Tibial artery (tissue), 4 donors: ENCODE measurements around the gene OR7G2.
A peak's percentile ranks its signal among the peaks of the same experiment; 100 is the strongest.

Source experiments
- DNase-seq, 2 donors: peaks; one replicate each; pipeline ENCODE4 v3.0.0-alpha.2; 2019
- H3K27ac ChIP-seq, 2 donors: fragments of 200-600 bp; sonication (generic) in 1 of 2; 1 replicate in 1 of 2; 2 replicates in 1 of 2; pipeline ENCODE4 v1.5.1; 2018 to 2019; ENCODE audit warnings: mild to moderate bottlenecking in 1 of 2
- H3K27me3 ChIP-seq, 2 donors: fragments of 200-600 bp; sonication (generic) in 1 of 2; one replicate each; pipeline versions ENCODE4 v1.5.1 to v1.6.0; 2016 to 2019
- H3K36me3 ChIP-seq, 3 donors: fragments of 200-600 bp; sonication (generic) in 2 of 3; one replicate each; pipeline ENCODE4 v1.5.1; 2016 to 2019; ENCODE audit warnings: mild to moderate bottlenecking in 2 of 3
- H3K4me1 ChIP-seq, 4 donors: fragments of 200-600 bp; sonication (generic) in 2 of 4; 1 replicate in 3 of 4; 2 replicates in 1 of 4; pipeline ENCODE4 v1.5.1; 2016 to 2019
- H3K4me3 ChIP-seq, 2 donors: fragments of 200-600 bp; sonication (generic) in 1 of 2; 1 replicate in 1 of 2; 2 replicates in 1 of 2; pipeline ENCODE4 v1.5.1; 2018 to 2019; ENCODE audit warnings: mild to moderate bottlenecking in 2 of 2
- H3K9me3 ChIP-seq, 3 donors: fragments of 200-600 bp; sonication (generic) in 1 of 3; one replicate each; pipeline ENCODE4 v1.5.1; 2016 to 2019
- intact Hi-C: fragments of 100-400 bp; cut with DNase I; formaldehyde crosslinking; loops from one replicate; pipeline ENCODE4 v1.15.0; 2023; ENCODE audit warnings: low total_unique reads
- TF ChIP-seq, protein P1 (sequence below), 2 experiments: fragments of 200-600 bp in 1 of 2; fragments of 450-650 bp in 1 of 2; IDR thresholded peaks; one replicate each; pipeline ENCODE4 v1.5.1; 2017 to 2019; ENCODE audit warnings: antibody characterized with exemption in 2 of 2, mild to moderate bottlenecking in 1 of 2, moderate library complexity in 1 of 2

The OR7G2 gene

DNA sequence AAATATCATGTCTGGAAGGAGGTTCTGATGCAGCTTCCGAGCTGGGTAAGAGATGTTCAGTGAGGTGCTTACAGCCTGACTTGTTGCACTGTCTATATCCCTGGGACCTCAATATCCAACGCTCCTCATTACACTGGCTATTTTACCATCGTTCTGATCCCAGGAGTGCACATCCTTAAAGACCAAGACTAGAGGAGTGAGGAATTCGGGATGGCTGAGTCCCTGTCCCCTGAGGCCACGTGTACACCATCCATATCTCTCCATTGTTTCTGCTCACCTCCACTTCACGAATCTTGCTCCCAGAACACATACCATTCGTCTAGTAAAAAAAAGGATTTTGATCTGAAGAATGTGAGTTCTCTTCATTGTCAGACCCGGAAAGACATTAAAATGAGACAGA lies at the start of gene OR7G2:
TSS of gene OR7G2 (minus strand) at position 101 of the 400 bp plus-strand sequence. CDS start 4,232 bp downstream, outside the sequence.
- Histone ChIP-seq H3K4me1 (no peaks in the 10 kb centered on the region), H3K4me3 (no peak within 1 kb of the TSS), H3K27ac (no peak within 1 kb of the TSS), H3K27me3 (no peaks in the 10 kb centered on the region), H3K9me3 (no peaks in the 10 kb centered on the region), H3K36me3 (no peaks in the 10 kb centered on the region)
- DNase-seq = no peak
- TF ChIP-seq, protein P1, sequence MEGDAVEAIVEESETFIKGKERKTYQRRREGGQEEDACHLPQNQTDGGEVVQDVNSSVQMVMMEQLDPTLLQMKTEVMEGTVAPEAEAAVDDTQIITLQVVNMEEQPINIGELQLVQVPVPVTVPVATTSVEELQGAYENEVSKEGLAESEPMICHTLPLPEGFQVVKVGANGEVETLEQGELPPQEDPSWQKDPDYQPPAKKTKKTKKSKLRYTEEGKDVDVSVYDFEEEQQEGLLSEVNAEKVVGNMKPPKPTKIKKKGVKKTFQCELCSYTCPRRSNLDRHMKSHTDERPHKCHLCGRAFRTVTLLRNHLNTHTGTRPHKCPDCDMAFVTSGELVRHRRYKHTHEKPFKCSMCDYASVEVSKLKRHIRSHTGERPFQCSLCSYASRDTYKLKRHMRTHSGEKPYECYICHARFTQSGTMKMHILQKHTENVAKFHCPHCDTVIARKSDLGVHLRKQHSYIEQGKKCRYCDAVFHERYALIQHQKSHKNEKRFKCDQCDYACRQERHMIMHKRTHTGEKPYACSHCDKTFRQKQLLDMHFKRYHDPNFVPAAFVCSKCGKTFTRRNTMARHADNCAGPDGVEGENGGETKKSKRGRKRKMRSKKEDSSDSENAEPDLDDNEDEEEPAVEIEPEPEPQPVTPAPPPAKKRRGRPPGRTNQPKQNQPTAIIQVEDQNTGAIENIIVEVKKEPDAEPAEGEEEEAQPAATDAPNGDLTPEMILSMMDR (IDR thresholded peaks at IDR 0.05) = no peak
- intact Hi-C loops = no loop called here

DNA sequence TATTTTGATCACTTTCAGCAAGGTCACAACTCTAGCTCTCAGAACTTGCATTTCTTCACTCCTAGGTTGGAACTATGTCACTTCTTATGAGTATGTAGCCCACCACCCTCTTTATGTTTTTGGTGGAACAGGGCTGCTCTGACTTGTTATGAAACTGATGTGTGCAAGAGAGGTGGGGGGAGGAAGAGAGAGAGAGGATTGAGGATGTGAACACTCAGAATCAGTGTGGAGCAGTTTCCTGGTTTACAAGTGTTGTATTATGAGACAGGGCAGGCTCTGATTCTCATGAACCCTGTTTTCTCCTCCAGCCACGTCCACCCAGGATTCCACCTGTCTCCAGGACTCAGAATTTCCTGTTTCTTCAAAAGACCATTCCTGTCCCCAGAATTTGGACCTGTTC lies 49.0 kb upstream of the OR7G2 start:
- DNase-seq = no peak
- intact Hi-C loops = no loop called here
- no peak overlapping the region for H3K4me3 ChIP-seq
- no peaks in the 10 kb centered on the region for H3K27me3 ChIP-seq
- no peaks in the 10 kb centered on the region for H3K4me1 ChIP-seq
- TF ChIP-seq, protein P1 (IDR thresholded peaks at IDR 0.05) = no peak
- H3K36me3 ChIP-seq = peaks cover 80 to 85% (median 83%) of the 10 kb centered on the region in 3 donors
- peaks cover 0 to 50% (median 17%) of the 10 kb centered on the region in 3 donors for H3K9me3 ChIP-seq
- H3K27ac ChIP-seq = no peak overlapping the region

DNA sequence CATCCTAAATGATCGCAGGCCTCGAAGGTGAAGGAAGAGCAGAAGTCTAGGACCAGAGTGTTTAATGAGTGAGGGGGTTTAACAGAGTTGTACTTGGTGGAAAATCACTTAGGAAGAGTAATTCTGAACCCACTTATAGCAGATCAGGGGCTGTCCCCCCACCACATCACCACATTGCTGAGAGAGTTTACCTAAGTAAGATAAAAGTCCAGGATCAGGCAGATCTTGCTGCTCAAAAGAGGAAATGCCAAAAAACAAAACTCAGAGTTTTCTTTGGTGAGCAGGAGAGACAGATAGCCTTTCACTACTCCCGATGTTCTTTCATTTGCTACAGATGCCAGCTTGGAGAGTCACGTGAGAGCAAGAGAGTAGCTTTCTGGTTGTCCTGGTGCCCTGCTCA lies 48.3 kb upstream of the OR7G2 start:
- no peak overlapping the region for H3K27ac ChIP-seq
- intact Hi-C loops = no loop called here
- H3K4me3 ChIP-seq = no peak overlapping the region
- peaks cover 72 to 77% (median 76%) of the 10 kb centered on the region in 3 donors for H3K36me3 ChIP-seq
- DNase-seq = no peak
- H3K27me3 ChIP-seq = no peaks in the 10 kb centered on the region
- H3K4me1 ChIP-seq = no peaks in the 10 kb centered on the region
- peaks cover 0 to 43% (median 11%) of the 10 kb centered on the region in 3 donors for H3K9me3 ChIP-seq
- TF ChIP-seq, protein P1 (IDR thresholded peaks at IDR 0.05) = no peak

DNA sequence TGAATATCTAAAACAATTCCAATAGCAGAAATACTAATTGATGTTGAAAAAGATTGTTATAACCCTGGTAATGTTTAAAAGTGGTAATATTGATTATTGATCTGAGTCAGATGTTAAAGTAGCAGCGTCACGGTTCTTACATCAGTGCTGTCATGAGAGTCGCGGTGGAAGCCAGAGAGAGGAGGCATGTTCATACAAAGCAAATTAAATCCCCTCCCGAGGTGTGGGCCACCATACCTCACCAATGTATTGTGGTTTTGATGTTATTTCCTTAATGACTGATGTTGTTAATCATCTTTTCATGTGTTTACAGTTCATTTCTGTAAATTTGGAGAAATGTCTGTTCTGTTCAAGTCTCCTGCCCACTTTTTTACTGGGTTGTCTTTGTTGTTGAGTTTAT lies 44.1 kb upstream of the OR7G2 start:
- H3K27ac ChIP-seq = no peak overlapping the region
- intact Hi-C loops = no loop called here
- H3K27me3 ChIP-seq = no peaks in the 10 kb centered on the region
- no peak overlapping the region for H3K4me3 ChIP-seq
- H3K4me1 ChIP-seq = no peaks in the 10 kb centered on the region
- TF ChIP-seq, protein P1 (IDR thresholded peaks at IDR 0.05) = no peak
- H3K9me3 ChIP-seq = peaks cover 0 to 25% (median 7%) of the 10 kb centered on the region in 3 donors
- peak in 1 of 2 donors; percentile 1 for DNase-seq
- peaks cover 30 to 58% (median 42%) of the 10 kb centered on the region in 3 donors for H3K36me3 ChIP-seq

DNA sequence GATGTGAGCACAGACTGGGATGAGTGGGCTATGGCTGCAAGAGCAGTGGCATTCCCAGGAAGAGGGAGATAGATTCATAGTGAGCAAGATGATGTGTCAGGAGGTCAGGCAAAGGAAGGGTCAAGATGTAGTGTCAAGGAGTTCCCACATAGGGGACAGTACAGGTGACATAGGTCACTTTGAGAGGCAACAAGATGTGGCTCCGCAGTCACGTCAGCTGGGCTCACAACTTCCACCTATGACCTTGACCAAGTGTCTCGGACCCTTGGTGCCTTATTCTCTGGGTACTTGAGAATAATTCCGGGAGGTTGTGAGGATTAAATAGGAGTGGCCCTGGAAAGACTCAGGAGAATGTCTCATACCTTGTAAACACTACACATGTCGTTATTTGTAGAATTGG lies 43.4 kb upstream of the OR7G2 start:
- H3K4me1 ChIP-seq = no peaks in the 10 kb centered on the region
- intact Hi-C loops = no loop called here
- H3K36me3 ChIP-seq = peaks cover 23 to 51% (median 35%) of the 10 kb centered on the region in 3 donors
- TF ChIP-seq, protein P1 (IDR thresholded peaks at IDR 0.05) = no peak
- no peaks in the 10 kb centered on the region for H3K27me3 ChIP-seq
- DNase-seq = peak in 1 of 2 donors; percentile 20
- peaks cover 0 to 21% (median 4%) of the 10 kb centered on the region in 3 donors for H3K9me3 ChIP-seq
- no peak overlapping the region for H3K27ac ChIP-seq
- H3K4me3 ChIP-seq = no peak overlapping the region

DNA sequence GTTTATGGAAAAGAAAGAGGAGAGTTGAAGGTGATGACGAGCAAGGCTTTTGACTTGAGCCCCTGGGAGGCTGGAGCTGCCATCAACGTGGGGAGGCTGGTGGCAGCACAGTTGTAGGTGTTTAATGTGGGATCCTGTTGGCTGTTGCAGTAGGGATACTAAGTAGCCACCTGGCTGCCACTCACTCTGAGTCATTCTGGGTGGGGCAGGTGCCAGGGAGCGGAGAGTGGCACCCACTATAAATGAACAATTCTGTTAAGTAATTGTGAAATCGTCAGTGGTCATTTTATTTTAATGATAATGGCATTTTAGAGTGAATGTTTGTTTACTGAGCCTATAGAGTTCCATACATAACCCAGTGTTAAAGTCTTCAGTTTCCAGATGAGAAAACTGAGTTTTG lies 42.7 kb upstream of the OR7G2 start:
- H3K27ac ChIP-seq = no peak overlapping the region
- H3K4me3 ChIP-seq = no peak overlapping the region
- H3K27me3 ChIP-seq = no peaks in the 10 kb centered on the region
- peaks cover 0 to 21% (median under 1%) of the 10 kb centered on the region in 3 donors for H3K9me3 ChIP-seq
- peaks cover 21 to 51% (median 34%) of the 10 kb centered on the region in 3 donors for H3K36me3 ChIP-seq
- intact Hi-C loops = no loop called here
- DNase-seq = peak in 1 of 2 donors; percentile 21
- TF ChIP-seq, protein P1 (IDR thresholded peaks at IDR 0.05) = no peak
- no peaks in the 10 kb centered on the region for H3K4me1 ChIP-seq
